ENCODE data around the gene SANBR. TPM values are rescaled to one million over a fixed set of nuclear protein-coding genes. Genes with fewer than 3 reads are reported as not detected.
"Not testable (repeated sequence)": the region's sequence is repeated elsewhere in the genome, so short reads cannot be mapped to it uniquely, and the experiment has no call there.

SANBR gene
- total and polyA plus RNA-seq, 2 donors from 2014 or later: 1.6 to 9.0 TPM

- peak overlapping the region; percentile 95 to 100 (median 97) for H3K9ac ChIP-seq (ENCODE audit: low read length in 3 of 3)
- intact Hi-C loops (cut with DNase I): no loop called here
- FAIRE-seq: no peak
- no peaks in the 10 kb centered on the region for H3K27me3 ChIP-seq (ENCODE audit: control insufficient read depth, insufficient read depth, low read length)
- H3K27ac ChIP-seq (ENCODE audit: low read depth in 2 of 2, low read length in 2 of 2): peak overlapping the region in 1 of 2 donors; percentile 85
- H3K4me1 ChIP-seq (ENCODE audit: control insufficient read depth in 2 of 3, insufficient read depth in 2 of 3, low read depth in 1 of 3, low read length in 3 of 3): peaks cover 0 to 7% (median 0%) of the 10 kb centered on the region in 3 donors
- H3K36me3 ChIP-seq (ENCODE audit: control insufficient read depth in 2 of 3, insufficient read depth in 3 of 3, low read length in 3 of 3): no peaks in the 10 kb centered on the region
- TF ChIP-seq CTCF (IDR thresholded peaks at IDR 0.05; ENCODE audit: borderline replicate concordance, extremely low read depth, insufficient read depth): no peak
- peak overlapping the region; percentile 89 to 99 (median 99) for H3K4me3 ChIP-seq (ENCODE audit: low read length in 3 of 3)
- no peak for DNase-seq
- peaks cover 0 to 4% (median 0%) of the 10 kb centered on the region in 3 donors for H3K9me3 ChIP-seq (ENCODE audit: control insufficient read depth in 2 of 3, insufficient read depth in 1 of 3, low read length in 3 of 3)
Observed at GRCh38 chr2:61018798-61019197, 46.9 kb upstream of the SANBR start.

- Histone ChIP-seq H3K4me1 (ENCODE audit: control insufficient read depth in 2 of 3, insufficient read depth in 2 of 3, low read depth in 1 of 3, low read length in 3 of 3) (peaks cover 0 to 7% (median 0%) of the 10 kb centered on the region in 3 donors), H3K9me3 (ENCODE audit: control insufficient read depth in 2 of 3, insufficient read depth in 1 of 3, low read length in 3 of 3) (peaks cover 0 to 4% (median 0%) of the 10 kb centered on the region in 3 donors), H3K36me3 (ENCODE audit: control insufficient read depth in 2 of 3, insufficient read depth in 3 of 3, low read length in 3 of 3) (no peaks in the 10 kb centered on the region), H3K27me3 (ENCODE audit: control insufficient read depth, insufficient read depth, low read length) (no peaks in the 10 kb centered on the region), H3K27ac (ENCODE audit: low read depth in 2 of 2, low read length in 2 of 2) (no peak overlapping the region), H3K9ac (ENCODE audit: low read length in 3 of 3) (no peak overlapping the region), H3K4me3 (ENCODE audit: low read length in 3 of 3) (no peak overlapping the region)
- DNase-seq (no peak), FAIRE-seq (no peak)
- TF ChIP-seq CTCF (IDR thresholded peaks at IDR 0.05; ENCODE audit: borderline replicate concordance, extremely low read depth, insufficient read depth): no peak
- intact Hi-C loops (cut with DNase I): no loop called here
Observed at GRCh38 chr2:61021228-61021660, 44.4 kb upstream of the SANBR start.

GRCh38 chr2:61023670-61024069, 42.0 kb upstream of the SANBR start:
- Histone ChIP-seq H3K36me3 (ENCODE audit: control insufficient read depth in 2 of 3, insufficient read depth in 3 of 3, low read length in 3 of 3) (no peaks in the 10 kb centered on the region), H3K27ac (ENCODE audit: low read depth in 2 of 2, low read length in 2 of 2) (no peak overlapping the region), H3K9me3 (ENCODE audit: control insufficient read depth in 2 of 3, insufficient read depth in 1 of 3, low read length in 3 of 3) (peaks cover 0 to 4% (median 0%) of the 10 kb centered on the region in 3 donors), H3K9ac (ENCODE audit: low read length in 3 of 3) (no peak overlapping the region), H3K4me3 (ENCODE audit: low read length in 3 of 3) (no peak overlapping the region), H3K27me3 (ENCODE audit: control insufficient read depth, insufficient read depth, low read length) (no peaks in the 10 kb centered on the region), H3K4me1 (ENCODE audit: control insufficient read depth in 2 of 3, insufficient read depth in 2 of 3, low read depth in 1 of 3, low read length in 3 of 3) (peaks cover 0 to 7% (median 0%) of the 10 kb centered on the region in 3 donors)
- DNase-seq (no peak), FAIRE-seq (no peak)
- intact Hi-C loops (cut with DNase I): no loop called here
- TF ChIP-seq CTCF (IDR thresholded peaks at IDR 0.05; ENCODE audit: borderline replicate concordance, extremely low read depth, insufficient read depth): no peak

- DNase-seq (no peak), FAIRE-seq (no peak)
- Histone ChIP-seq H3K9me3 (ENCODE audit: control insufficient read depth in 2 of 3, insufficient read depth in 1 of 3, low read length in 3 of 3) (peaks cover 0 to 2% (median 0%) of the 10 kb centered on the region in 3 donors), H3K4me3 (ENCODE audit: low read length in 3 of 3) (no peak overlapping the region), H3K9ac (ENCODE audit: low read length in 3 of 3) (no peak overlapping the region), H3K4me1 (ENCODE audit: control insufficient read depth in 2 of 3, insufficient read depth in 2 of 3, low read depth in 1 of 3, low read length in 3 of 3) (no peaks in the 10 kb centered on the region), H3K36me3 (ENCODE audit: control insufficient read depth in 2 of 3, insufficient read depth in 3 of 3, low read length in 3 of 3) (peaks cover 12 to 31% (median 15%) of the 10 kb centered on the region in 3 donors), H3K27ac (ENCODE audit: low read depth in 2 of 2, low read length in 2 of 2) (no peak overlapping the region), H3K27me3 (ENCODE audit: control insufficient read depth, insufficient read depth, low read length) (no peaks in the 10 kb centered on the region)
- intact Hi-C loops (cut with DNase I): no loop called here
- no peak for TF ChIP-seq CTCF (IDR thresholded peaks at IDR 0.05; ENCODE audit: borderline replicate concordance, extremely low read depth, insufficient read depth)
Observed at GRCh38 chr2:61029533-61029932, 36.1 kb upstream of the SANBR start.

- H3K4me3 ChIP-seq (ENCODE audit: low read length in 3 of 3); H3K27me3 ChIP-seq (ENCODE audit: control insufficient read depth, insufficient read depth, low read length); H3K9ac ChIP-seq (ENCODE audit: low read length in 3 of 3); DNase-seq; intact Hi-C loops (cut with DNase I); H3K27ac ChIP-seq (ENCODE audit: low read depth in 2 of 2, low read length in 2 of 2); H3K4me1 ChIP-seq (ENCODE audit: control insufficient read depth in 2 of 3, insufficient read depth in 2 of 3, low read depth in 1 of 3, low read length in 3 of 3); FAIRE-seq; H3K9me3 ChIP-seq (ENCODE audit: control insufficient read depth in 2 of 3, insufficient read depth in 1 of 3, low read length in 3 of 3): not testable (repeated sequence)
- peaks cover 15 to 35% (median 19%) of the 10 kb centered on the region in 3 donors for H3K36me3 ChIP-seq (ENCODE audit: control insufficient read depth in 2 of 3, insufficient read depth in 3 of 3, low read length in 3 of 3)
Observed at GRCh38 chr2:61034592-61034991, 31.1 kb upstream of the SANBR start.

Data from kidney (tissue), 14 donors.